GM18511 (cell line): ENCODE measurements around the gene ABCG1.
"Not testable (repeated sequence)": the region's sequence is repeated elsewhere in the genome, so short reads cannot be mapped to it uniquely, and the experiment has no call there.

Experiments used
- ATAC-seq: cut with Tn5 transposase; IDR thresholded peaks from one replicate; pipeline ENCODE4 v1.9.1; 2021; ENCODE audit warnings: mild to moderate bottlenecking, moderate library complexity; ENCODE audit not compliant: unreplicated experiment

ABCG1 gene

GRCh38 chr21:42288962-42289361 lies 70.0 kb downstream of the ABCG1 start:
- no peak for ATAC-seq

- ATAC-seq = no peak
These were observed 71.0 kb downstream of the ABCG1 start for GRCh38 chr21:42289926-42290325.

GRCh38 chr21:42290505-42290904 lies 71.6 kb downstream of the ABCG1 start:
- ATAC-seq = no peak

GRCh38 chr21:42291003-42291750 lies 72.2 kb downstream of the ABCG1 start:
- ATAC-seq = no peak

- ATAC-seq = no peak
These were observed 73.0 kb downstream of the ABCG1 start for GRCh38 chr21:42291751-42292562.

GRCh38 chr21:42292563-42293142 lies 73.7 kb downstream of the ABCG1 start:
- not testable (repeated sequence) for ATAC-seq

- ATAC-seq = no peak
These were observed 74.8 kb downstream of the ABCG1 start for GRCh38 chr21:42293649-42294272.

- no peak for ATAC-seq
These were observed 75.4 kb downstream of the ABCG1 start for GRCh38 chr21:42294273-42294880.

GRCh38 chr21:42295845-42296244 lies 76.9 kb downstream of the ABCG1 start:
- no peak for ATAC-seq

GRCh38 chr21:42296501-42296900 lies 77.6 kb downstream of the ABCG1 start:
- ATAC-seq = no peak

GRCh38 chr21:42297377-42297776 lies 78.4 kb downstream of the ABCG1 start:
- ATAC-seq = no peak

GRCh38 chr21:42298237-42298636 lies 79.3 kb downstream of the ABCG1 start:
- no peak for ATAC-seq

GRCh38 chr21:42298657-42299056 lies 79.7 kb downstream of the ABCG1 start:
- no peak for ATAC-seq

GRCh38 chr21:42299324-42300044 lies 80.5 kb downstream of the ABCG1 start:
- ATAC-seq = no peak

- no peak for ATAC-seq
These were observed 81.2 kb downstream of the ABCG1 start for GRCh38 chr21:42300045-42300583.

GRCh38 chr21:42300956-42301355 lies 82.0 kb downstream of the ABCG1 start:
- no peak for ATAC-seq

- ATAC-seq = no peak
These were observed 82.6 kb downstream of the ABCG1 start for GRCh38 chr21:42301371-42302075.

- no peak for ATAC-seq
These were observed 83.2 kb downstream of the ABCG1 start for GRCh38 chr21:42302076-42302650.

GRCh38 chr21:42302794-42303193 lies 83.9 kb downstream of the ABCG1 start:
- no peak for ATAC-seq
